ENCODE results near the gene MRPL48. TPM values are rescaled to one million over a fixed set of nuclear protein-coding genes. Genes with fewer than 3 reads are reported as not detected.
A peak's percentile ranks its signal among the peaks of the same experiment; 100 is the strongest.

Gene MRPL48
- total and polyA plus RNA-seq, 2 of the 8 experiments (the other 6 are each of a cell fraction or from before 2014, with no cell fraction given) = 34.9 to 59.9 TPM

DNA sequence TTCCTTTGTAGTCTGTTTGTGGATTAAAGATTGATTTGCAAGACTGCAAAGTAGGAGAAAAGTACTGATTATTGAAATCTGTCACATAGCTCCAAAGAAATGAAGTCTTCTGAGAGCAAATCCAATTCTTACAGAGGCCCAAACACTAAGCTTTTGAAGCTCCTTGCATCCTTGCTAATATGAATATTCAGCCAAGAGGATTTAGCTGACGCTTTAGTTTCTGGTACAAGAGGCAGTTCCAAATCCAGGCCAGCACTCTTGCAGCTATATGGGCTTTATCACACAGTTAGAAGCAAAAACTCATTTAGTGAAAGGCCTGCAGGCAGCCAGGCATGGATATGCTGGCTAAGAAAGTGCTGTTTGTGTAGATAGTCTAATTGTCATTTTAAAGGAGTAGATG lies 101.9 kb downstream of the MRPL48 start:
- no peak overlapping the region for H2AK5ac ChIP-seq (ENCODE audit: low read depth, low read length)
- H2BK15ac ChIP-seq (ENCODE audit: low read length) = no peak overlapping the region
- H3K23me2 ChIP-seq (ENCODE audit: low read depth, low read length) = no peaks in the 10 kb centered on the region
- no peak overlapping the region for H2BK12ac ChIP-seq (ENCODE audit: low read depth, low read length)
- H2BK20ac ChIP-seq (ENCODE audit: low read length) = no peak overlapping the region
- no peak overlapping the region for H3K18ac ChIP-seq (ENCODE audit: extremely low read depth, low read length)
- no peaks in the 10 kb centered on the region for H3K79me1 ChIP-seq (ENCODE audit: low read depth, low read length)
- no peaks in the 10 kb centered on the region for H3K27me3 ChIP-seq (replicated peaks in 1 of 4; ENCODE audit: control insufficient read depth in 3 of 4, extremely low read depth in 1 of 4, insufficient read depth in 3 of 4, low read length in 3 of 4)
- no peak overlapping the region for H2AFZ ChIP-seq (ENCODE audit: low read length)
- ChIA-PET CTCF (ENCODE audit: partially characterized antibody) (interaction anchor here (1.4 kb wide), 1 partner anchor 18 kb away, joined by 4 read pairs; no protein-coding TSS in a partner anchor), POLR2A (ENCODE audit: partially characterized antibody) (interaction anchor here (1.1 kb wide), 1 partner anchor 11 kb away, joined by 3 read pairs; no protein-coding TSS in a partner anchor)
- no peak overlapping the region for H3K4ac ChIP-seq (replicated peaks; ENCODE audit: insufficient read length, low read depth, low read length)
- DNase-seq (ENCODE audit: low read depth in 1 of 2, low spot score in 2 of 2) (no peak), FAIRE-seq (no peak)
- H3K56ac ChIP-seq (replicated peaks; ENCODE audit: insufficient read length, low read depth, low read length) = no peak overlapping the region
- no peak overlapping the region for H4K5ac ChIP-seq (ENCODE audit: insufficient read length, low read depth, low read length)
- no peaks in the 10 kb centered on the region for H3K9me3 ChIP-seq (ENCODE audit: insufficient read depth in 2 of 2, low read depth in 1 of 2, low read length in 1 of 2)
- H4K8ac ChIP-seq (ENCODE audit: extremely low read depth, insufficient read depth, low read length) = no peak overlapping the region
- H3K23ac ChIP-seq (ENCODE audit: insufficient read length) = no peak overlapping the region
- no peaks in the 10 kb centered on the region for H4K20me1 ChIP-seq (replicated peaks in 1 of 2; ENCODE audit: control insufficient read depth in 1 of 2, insufficient read depth in 2 of 2, low read length in 2 of 2)
- no peak overlapping the region for H2BK120ac ChIP-seq (replicated peaks; ENCODE audit: low read depth, low read length)
- H3K27ac ChIP-seq (ENCODE audit: low read depth, low read length) = no peak overlapping the region
- no peak overlapping the region for H4K91ac ChIP-seq (replicated peaks; ENCODE audit: insufficient read length, low read length)
- peaks cover 0 to 22% (median 0%) of the 10 kb centered on the region in 4 experiments; a peak in 2 of 8 replicates for H3K36me3 ChIP-seq (ENCODE audit: control insufficient read depth in 2 of 4, insufficient read depth in 4 of 4, low read length in 3 of 4)
- no peak overlapping the region for H2BK5ac ChIP-seq (ENCODE audit: low read depth, low read length)
- no peaks in the 10 kb centered on the region for H3K4me1 ChIP-seq (replicated peaks in 1 of 4; ENCODE audit: control insufficient read depth in 3 of 4, insufficient read depth in 4 of 4, low read length in 3 of 4)
- no peak overlapping the region for H3K14ac ChIP-seq (ENCODE audit: insufficient read length)
- 83% methylated on average over 1 of the region's 1 CpG; no CpG with 5 or more reads in 1 of the 2 experiments for WGBS, 2 experiments (ENCODE audit: extremely low coverage in 1 of 2, insufficient coverage in 1 of 2, insufficient read length in 1 of 2, insufficient replicate concordance in 2 of 2, low coverage in 1 of 2, low lambda C conversion rate in 2 of 2, missing lambda C conversion rate in 1 of 2)
- H3K79me2 ChIP-seq (ENCODE audit: control insufficient read depth in 1 of 2, insufficient read depth in 2 of 2, low read length in 2 of 2) = no peaks in the 10 kb centered on the region
- no peak overlapping the region for H3K4me3 ChIP-seq (ENCODE audit: extremely low read depth in 1 of 4, insufficient read depth in 2 of 4, low read depth in 3 of 4, low read length in 4 of 4)
- no peak overlapping the region for H3K4me2 ChIP-seq (ENCODE audit: insufficient read depth in 1 of 2, low read depth in 2 of 2, low read length in 2 of 2)
- H3K9ac ChIP-seq (replicated peaks in 1 of 4; ENCODE audit: extremely low read depth in 1 of 4, low read depth in 3 of 4, low read length in 3 of 4) = peak overlapping the region in 1 of 4 experiments; percentile 13; a peak in 1 of 7 replicates
- no peak for TF ChIP-seq ASH2L (IDR thresholded peaks at IDR 0.05; ENCODE audit: low read length)
- TF ChIP-seq SP4 (IDR thresholded peaks at IDR 0.05; ENCODE audit: low read length) = no peak
- TF ChIP-seq MAFK (IDR thresholded peaks at IDR 0.05; ENCODE audit: low read depth, low read length) = no peak
- TF ChIP-seq EZH2 (IDR thresholded peaks at IDR 0.05; ENCODE audit: low read depth, low read length, severe bottlenecking) = no peak
- TF ChIP-seq BCL11A (IDR thresholded peaks at IDR 0.05; ENCODE audit: low read depth in 2 of 2, low read length in 2 of 2) = no peak
- TF ChIP-seq POLR2A (IDR thresholded peaks at IDR 0.05; ENCODE audit: control extremely low read depth in 1 of 2, low read depth in 2 of 2, low read length in 2 of 2) = no peak
- TF ChIP-seq GABPA (IDR thresholded peaks at IDR 0.05; ENCODE audit: borderline replicate concordance, insufficient read depth, low read length) = no peak
- no peak for TF ChIP-seq KDM4A (IDR thresholded peaks at IDR 0.05; ENCODE audit: low read depth, low read length, severe bottlenecking)
- no peak for TF ChIP-seq RNF2 (IDR thresholded peaks at IDR 0.05; ENCODE audit: borderline replicate concordance, low read depth, low read length, missing control alignments, poor library complexity, severe bottlenecking)
- no peak for TF ChIP-seq SUZ12 (IDR thresholded peaks at IDR 0.05; ENCODE audit: low read length)
- no peak for TF ChIP-seq GTF2F1 (IDR thresholded peaks at IDR 0.05; ENCODE audit: borderline replicate concordance, low read depth, low read length)
- no peak for TF ChIP-seq RBBP5 (IDR thresholded peaks at IDR 0.05; ENCODE audit: borderline replicate concordance, low read depth, low read length)
- no peak for TF ChIP-seq TCF12 (IDR thresholded peaks at IDR 0.05; ENCODE audit: low read depth, low read length)
- no peak for TF ChIP-seq POLR2AphosphoS5 (IDR thresholded peaks at IDR 0.05; ENCODE audit: low read depth, low read length)
- TF ChIP-seq, protein P1, sequence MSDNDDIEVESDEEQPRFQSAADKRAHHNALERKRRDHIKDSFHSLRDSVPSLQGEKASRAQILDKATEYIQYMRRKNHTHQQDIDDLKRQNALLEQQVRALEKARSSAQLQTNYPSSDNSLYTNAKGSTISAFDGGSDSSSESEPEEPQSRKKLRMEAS (IDR thresholded peaks at IDR 0.05) = no peak
